DOHH2 (cell line): ENCODE data around the gene CLEC18B.

Source experiments
- H3F3A ChIP-seq: fragments of 200-600 bp; sonication (generic), shearing (Covaris generic); 2 replicates; pipeline ENCODE4 v1.6.0; 2016; ENCODE audit warnings: antibody characterized with exemption, mild to moderate bottlenecking; ENCODE audit not compliant: control insufficient read depth, insufficient read depth
- H3K27ac ChIP-seq: fragments of 200-600 bp; sonication (generic); 2 replicates; pipeline ENCODE4 v1.5.1; 2014; ENCODE audit warnings: low read depth, mild to moderate bottlenecking, low read length, moderate library complexity
- H3K27me3 ChIP-seq: fragments of 200-600 bp; sonication (generic); 2 replicates; pipeline ENCODE4 v1.6.1; 2014; ENCODE audit warnings: mild to moderate bottlenecking, low read length, mixed read lengths; ENCODE audit not compliant: control insufficient read depth
- H3K36me3 ChIP-seq: fragments of 200-600 bp; sonication (generic); 2 replicates; pipeline ENCODE4 v1.6.1; 2014; ENCODE audit warnings: mild to moderate bottlenecking, low read length, moderate library complexity, mixed read lengths; ENCODE audit not compliant: control insufficient read depth
- H3K4me1 ChIP-seq: fragments of 200-600 bp; sonication (generic); 2 replicates; pipeline ENCODE4 v1.6.1; 2014; ENCODE audit warnings: mild to moderate bottlenecking, low read length, mixed read lengths; ENCODE audit not compliant: control insufficient read depth
- H3K4me2 ChIP-seq: fragments of 200-600 bp; sonication (generic); 2 replicates; pipeline ENCODE4 v1.6.0; 2014; ENCODE audit warnings: mild to moderate bottlenecking, low read length, moderate library complexity
- H3K4me3 ChIP-seq: fragments of 200-600 bp; sonication (generic); 2 replicates; pipeline ENCODE4 v1.5.1; 2014; ENCODE audit warnings: mild to moderate bottlenecking, low read length, mixed read lengths
- H3K79me2 ChIP-seq: fragments of 200-600 bp; sonication (generic); 2 replicates; pipeline ENCODE4 v1.6.1; 2014; ENCODE audit warnings: mild to moderate bottlenecking, low read length, mixed read lengths; ENCODE audit not compliant: control insufficient read depth
- H3K9me2 ChIP-seq: fragments of 200-600 bp; sonication (generic); replicated peaks from 2 replicates; pipeline ENCODE4 v1.6.1; 2014; ENCODE audit warnings: mild to moderate bottlenecking, low read length, mixed read lengths; ENCODE audit not compliant: control insufficient read depth
- H3K9me3 ChIP-seq: fragments of 200-600 bp; sonication (generic); 2 replicates; pipeline ENCODE4 v1.6.1; 2014; ENCODE audit warnings: antibody characterized with exemption, low read length, mixed read lengths; ENCODE audit not compliant: control insufficient read depth, insufficient read depth
- H4K20me1 ChIP-seq: fragments of 200-600 bp; sonication (generic); 2 replicates; pipeline ENCODE4 v1.6.0; 2014; ENCODE audit warnings: low read depth, mild to moderate bottlenecking, antibody characterized with exemption, low read length, moderate library complexity; ENCODE audit not compliant: control insufficient read depth, insufficient read depth
- CTCF ChIP-seq: fragments of 200-600 bp; sonication (generic); IDR thresholded peaks from one replicate; pipeline ENCODE4 v1.5.1; 2014; ENCODE audit warnings: antibody characterized with exemption, mild to moderate bottlenecking, low read depth, low read length; ENCODE audit not compliant: poor library complexity, severe bottlenecking
- EZH2phosphoT487 ChIP-seq: fragments of 200-600 bp; sonication (generic); IDR thresholded peaks from 2 replicates; pipeline ENCODE4 v1.6.1; 2017; ENCODE audit warnings: borderline replicate concordance, mild to moderate bottlenecking, antibody characterized with exemption, low read length, moderate library complexity, mixed read lengths

The CLEC18B gene

DNA sequence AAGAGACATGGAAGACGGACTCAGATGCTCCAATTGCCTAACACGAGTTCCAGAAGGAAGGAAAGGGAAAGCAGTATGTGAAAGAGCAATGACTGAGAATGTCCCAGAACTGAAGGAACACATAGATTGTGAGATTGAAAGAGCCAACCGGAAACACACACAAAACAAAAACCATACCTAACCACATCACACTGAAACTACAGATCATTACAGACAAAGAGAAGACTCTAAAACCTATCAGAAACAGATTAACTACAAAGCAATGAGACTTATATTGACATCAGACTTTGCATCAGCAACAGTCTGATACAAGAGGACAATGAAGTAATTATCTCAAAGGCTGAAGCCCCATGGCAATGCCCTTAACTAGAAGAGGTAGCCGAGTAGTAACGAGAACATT is 45.6 kb upstream of the CLEC18B start:
- no peaks in the 10 kb centered on the region for H4K20me1 ChIP-seq
- no peak overlapping the region for H3K4me2 ChIP-seq
- TF ChIP-seq EZH2phosphoT487 (no peak), CTCF (no peak)
- no peaks in the 10 kb centered on the region for H3K27me3 ChIP-seq
- no peak overlapping the region for H3K27ac ChIP-seq
- no peaks in the 10 kb centered on the region for H3K9me2 ChIP-seq
- H3K4me1 ChIP-seq, result peaks cover 7% of the 10 kb centered on the region
- peaks cover 74% of the 10 kb centered on the region for H3K36me3 ChIP-seq
- H3K4me3 ChIP-seq, result no peak overlapping the region
- H3K79me2 ChIP-seq, result no peaks in the 10 kb centered on the region
- no peaks in the 10 kb centered on the region for H3K9me3 ChIP-seq
- H3F3A ChIP-seq, result no peaks in the 10 kb centered on the region

DNA sequence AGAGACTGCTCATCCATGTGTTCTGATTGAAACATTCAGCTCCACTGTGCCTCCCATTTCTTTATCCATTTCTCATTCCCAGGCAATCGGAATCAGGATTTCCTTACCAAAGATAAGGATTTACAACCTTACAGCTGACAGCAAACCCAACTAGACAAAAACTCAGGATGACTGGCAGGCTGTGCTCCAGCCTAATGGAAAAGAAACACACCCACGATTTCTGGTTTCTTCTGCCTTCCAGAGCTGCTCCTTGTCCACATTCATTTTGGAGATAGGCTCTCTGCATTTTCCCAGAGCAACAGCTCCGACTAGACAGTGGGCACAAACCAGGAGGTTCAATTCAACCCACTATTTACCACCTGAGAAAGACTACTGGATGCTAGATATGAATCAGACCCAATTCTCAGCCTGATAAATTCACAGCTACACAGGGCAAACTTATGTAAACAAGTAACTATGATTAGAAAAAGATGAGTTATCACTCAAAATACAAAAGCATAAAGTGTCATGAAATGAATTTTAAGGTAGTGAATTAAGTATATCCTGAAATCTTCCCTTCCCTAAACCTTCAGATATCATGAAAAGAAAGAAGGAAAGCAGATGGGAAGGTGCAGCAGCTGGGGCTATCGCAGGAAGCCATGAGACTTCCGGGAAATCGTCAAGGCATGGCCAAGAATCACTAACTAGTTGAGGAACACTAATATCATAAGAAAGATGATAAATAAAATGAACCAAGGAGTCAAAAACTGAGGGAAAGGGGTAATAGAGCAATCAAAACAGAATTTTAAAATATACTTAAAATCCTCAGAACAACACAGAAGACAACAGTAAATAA is 44.8 kb upstream of the CLEC18B start:
- peaks cover 69% of the 10 kb centered on the region for H3K36me3 ChIP-seq
- H3K9me3 ChIP-seq, result no peaks in the 10 kb centered on the region
- no peaks in the 10 kb centered on the region for H4K20me1 ChIP-seq
- H3K27me3 ChIP-seq, result no peaks in the 10 kb centered on the region
- no peaks in the 10 kb centered on the region for H3K9me2 ChIP-seq
- no peak overlapping the region for H3K27ac ChIP-seq
- H3K79me2 ChIP-seq, result no peaks in the 10 kb centered on the region
- H3F3A ChIP-seq, result no peaks in the 10 kb centered on the region
- H3K4me3 ChIP-seq, result no peak overlapping the region
- no peak overlapping the region for H3K4me2 ChIP-seq
- peaks cover 7% of the 10 kb centered on the region for H3K4me1 ChIP-seq
- TF ChIP-seq EZH2phosphoT487 (no peak), CTCF (no peak)

- Histone ChIP-seq H3K27me3 (no peaks in the 10 kb centered on the region), H3K4me3 (no peak overlapping the region), H3K79me2 (no peaks in the 10 kb centered on the region), H3K9me2 (no peaks in the 10 kb centered on the region), H3F3A (no peaks in the 10 kb centered on the region), H3K4me2 (no peak overlapping the region), H3K27ac (no peak overlapping the region), H3K9me3 (no peaks in the 10 kb centered on the region), H4K20me1 (no peaks in the 10 kb centered on the region), H3K4me1 (peaks cover 7% of the 10 kb centered on the region), H3K36me3 (peaks cover 70% of the 10 kb centered on the region)
- no peak for TF ChIP-seq EZH2phosphoT487
- no peak for TF ChIP-seq CTCF
Measured at GRCh38 chr16:74465281-74465680, 44.0 kb upstream of the CLEC18B start.
